GM12865 (cell line): ENCODE data around the gene IL36G.
"Not testable (repeated sequence)": the region's sequence is repeated elsewhere in the genome, so short reads cannot be mapped to it uniquely, and the experiment has no call there.

ENCODE experiments used
- DNase-seq: peaks from one replicate; pipeline ENCODE4 v3.0.0; 2010; ENCODE audit warnings: low read depth
- H3K4me3 ChIP-seq: 2 replicates; pipeline ENCODE4 v1.5.1; 2011; ENCODE audit warnings: mild to moderate bottlenecking, low read depth, low read length, control low read depth
- CTCF ChIP-seq: IDR thresholded peaks from 2 replicates; pipeline ENCODE4 v1.5.1; 2011; ENCODE audit warnings: low read length, control low read depth, low read depth, inconsistent platforms; ENCODE audit not compliant: insufficient read depth; ENCODE audit errors: missing control alignments

The IL36G gene

GRCh38 chr2:112977559-112978056, at the start of gene IL36G:
Gene IL36G (plus strand): TSS chr2:112978006. CDS start chr2:112978639, 633 bp downstream.
- peak; percentile 22 for DNase-seq

GRCh38 chr2:112933261-112933660, 44.5 kb upstream of the IL36G start:
- no peak for DNase-seq
- no peak overlapping the region for H3K4me3 ChIP-seq
- TF ChIP-seq CTCF, result no peak

More at GRCh38 chr2:112977559-112978056, at the start of gene IL36G:
- TF ChIP-seq CTCF, result no peak
- H3K4me3 ChIP-seq, result no peak within 1 kb of the TSS

- H3K4me3 ChIP-seq, DNase-seq: not testable (repeated sequence)
Measured at GRCh38 chr2:112934117-112934516, 43.7 kb upstream of the IL36G start.

GRCh38 chr2:112936927-112937232, 40.9 kb upstream of the IL36G start:
- DNase-seq, result no peak
- no peak overlapping the region for H3K4me3 ChIP-seq
- no peak for TF ChIP-seq CTCF

- no peak for DNase-seq
- H3K4me3 ChIP-seq, result no peak overlapping the region
- no peak for TF ChIP-seq CTCF
Measured at GRCh38 chr2:112938904-112939303, 38.9 kb upstream of the IL36G start.

GRCh38 chr2:112939425-112939824, 38.4 kb upstream of the IL36G start:
- H3K4me3 ChIP-seq, result no peak overlapping the region
- DNase-seq, result no peak
- no peak for TF ChIP-seq CTCF

- no peak for TF ChIP-seq CTCF
- no peak for DNase-seq
- H3K4me3 ChIP-seq, result no peak overlapping the region
Measured at GRCh38 chr2:112940859-112941625, 36.8 kb upstream of the IL36G start.
